Activated CD4-positive, alpha-beta T cell treated with anti-CD3 and anti-CD28 coated beads for 36 hours (primary cell): Measurements from ENCODE around the gene PEX26. TPM values are rescaled to one million over a fixed set of nuclear protein-coding genes. Genes with fewer than 3 reads are reported as not detected.
"Not testable (repeated sequence)": the region's sequence is repeated elsewhere in the genome, so short reads cannot be mapped to it uniquely, and the experiment has no call there.

Experiments used
- ATAC-seq: fragments of 200-7000 bp; cut with Tn5 transposase; one replicate; pipeline ENCODE4 v1.10.0; 2021; ENCODE audit warnings: mild to moderate bottlenecking, moderate library complexity
- CTCF ChIA-PET: fragments of 350-600 bp; sonication (Branson Sonifier 250); formaldehyde crosslinking; loops from one replicate; lab custom pipeline; 2021; ENCODE audit warnings: antibody characterized with exemption; lab: Charles Lee
- POLR2A ChIA-PET: fragments of 350-600 bp; sonication (Branson Sonifier 250); formaldehyde crosslinking; loops from one replicate; lab custom pipeline; 2021; ENCODE audit warnings: antibody characterized with exemption, inconsistent platforms; lab: Charles Lee
- DNase-seq: peaks from one replicate; pipeline ENCODE4 v3.0.0-alpha.2; 2020
- H3K27ac Mint-ChIP-seq: one replicate; pipeline ENCODE4 v1.8.0; 2021; ENCODE audit warnings: mixed read lengths
- H3K27me3 Mint-ChIP-seq: one replicate; pipeline ENCODE4 v1.8.0; 2021; ENCODE audit warnings: mixed read lengths
- H3K36me3 Mint-ChIP-seq: one replicate; pipeline ENCODE4 v1.8.0; 2021; ENCODE audit warnings: low read depth, mixed read lengths
- H3K4me1 Mint-ChIP-seq: one replicate; pipeline ENCODE4 v1.8.0; 2021; ENCODE audit warnings: mixed read lengths
- H3K4me3 Mint-ChIP-seq: one replicate; pipeline ENCODE4 v1.8.0; 2021; ENCODE audit warnings: mild to moderate bottlenecking, moderate library complexity, mixed read lengths
- H3K9me3 Mint-ChIP-seq: one replicate; pipeline ENCODE4 v1.8.0; 2021; ENCODE audit warnings: low read depth, mixed read lengths
- intact Hi-C, 2 experiments: fragments of 100-400 bp; cut with DNase I in 1 of 2; cut with micrococcal nuclease in 1 of 2; formaldehyde crosslinking; loops; one replicate each; pipeline versions ENCODE4 v1.14.2 to v1.15.1; 2022 to 2024; cut with DNase I, micrococcal nuclease
- total RNA-seq, 2 experiments: library from RNA; stranded (reverse); gene quantifications; one replicate each; pipeline ENCODE4 v1.2.3, GENCODE V29; 2021

The PEX26 gene
- total RNA-seq, 2 experiments from 2014 or later = 50.7 to 58.0 TPM

GRCh38 chr22:18121506-18121905 lies 43.7 kb downstream of the PEX26 start:
- DNase-seq (no peak), ATAC-seq (no peak)
- H3K27me3 Mint-ChIP-seq = no peaks in the 10 kb centered on the region
- intact Hi-C loops = no loop called here
- H3K4me1 Mint-ChIP-seq = peaks cover 9% of the 10 kb centered on the region
- CTCF ChIA-PET = interaction anchor here (0.7 kb wide), 1 partner anchor 19 kb away, joined by 3 read pairs; no protein-coding TSS in a partner anchor
- peaks cover under 1% of the 10 kb centered on the region for H3K36me3 Mint-ChIP-seq
- POLR2A ChIA-PET = no interaction called here
- no peak overlapping the region for H3K27ac Mint-ChIP-seq
- no peaks in the 10 kb centered on the region for H3K9me3 Mint-ChIP-seq
- H3K4me3 Mint-ChIP-seq = no peak overlapping the region

GRCh38 chr22:18121954-18122554 lies 44.3 kb downstream of the PEX26 start:
- Mint-ChIP-seq H3K27me3 (no peaks in the 10 kb centered on the region), H3K27ac (no peak overlapping the region), H3K9me3 (no peaks in the 10 kb centered on the region), H3K36me3 (peaks cover 5% of the 10 kb centered on the region), H3K4me1 (peaks cover 9% of the 10 kb centered on the region), H3K4me3 (no peak overlapping the region)
- intact Hi-C loops = no loop called here
- ChIA-PET POLR2A (no interaction called here), CTCF (no interaction called here)
- DNase-seq = no peak
- ATAC-seq = no peak

- CTCF ChIA-PET, intact Hi-C loops, H3K36me3 Mint-ChIP-seq: not testable (repeated sequence)
Observed at GRCh38 chr22:18123476-18124025, 45.8 kb downstream of the PEX26 start.

GRCh38 chr22:18126606-18127005 lies 48.8 kb downstream of the PEX26 start:
- Mint-ChIP-seq H3K4me1 (no peaks in the 10 kb centered on the region), H3K36me3 (peaks cover 5% of the 10 kb centered on the region), H3K9me3 (no peaks in the 10 kb centered on the region), H3K27me3 (no peaks in the 10 kb centered on the region), H3K4me3 (no peak overlapping the region), H3K27ac (no peak overlapping the region)
- POLR2A ChIA-PET = no interaction called here
- ATAC-seq (no peak), DNase-seq (no peak)
- intact Hi-C loops = no loop called here
- CTCF ChIA-PET = no interaction called here

More at GRCh38 chr22:18123476-18124025, 45.8 kb downstream of the PEX26 start:
- ATAC-seq, H3K4me1 Mint-ChIP-seq, H3K27me3 Mint-ChIP-seq, DNase-seq, H3K4me3 Mint-ChIP-seq, H3K27ac Mint-ChIP-seq, H3K9me3 Mint-ChIP-seq, POLR2A ChIA-PET: not testable (repeated sequence)

- DNase-seq (no peak), ATAC-seq (no peak)
- ChIA-PET POLR2A (no interaction called here), CTCF (no interaction called here)
- Mint-ChIP-seq H3K27me3 (no peaks in the 10 kb centered on the region), H3K36me3 (peaks cover 5% of the 10 kb centered on the region), H3K4me1 (no peaks in the 10 kb centered on the region), H3K4me3 (no peak overlapping the region), H3K27ac (no peak overlapping the region), H3K9me3 (no peaks in the 10 kb centered on the region)
- intact Hi-C loops = no loop called here
Observed at GRCh38 chr22:18130018-18130417, 52.2 kb downstream of the PEX26 start.

GRCh38 chr22:18130699-18131429 lies 53.1 kb downstream of the PEX26 start:
- no peak for DNase-seq
- no peak for ATAC-seq
- Mint-ChIP-seq H3K4me1 (no peaks in the 10 kb centered on the region), H3K9me3 (no peaks in the 10 kb centered on the region), H3K27me3 (no peaks in the 10 kb centered on the region), H3K4me3 (no peak overlapping the region), H3K27ac (no peak overlapping the region), H3K36me3 (peaks cover 5% of the 10 kb centered on the region)
- CTCF ChIA-PET = no interaction called here
- POLR2A ChIA-PET = no interaction called here
- intact Hi-C loops = no loop called here

GRCh38 chr22:18133452-18133851 lies 55.7 kb downstream of the PEX26 start:
- Mint-ChIP-seq H3K27me3 (no peaks in the 10 kb centered on the region), H3K9me3 (no peaks in the 10 kb centered on the region), H3K36me3 (no peaks in the 10 kb centered on the region), H3K4me1 (no peaks in the 10 kb centered on the region), H3K27ac (no peak overlapping the region), H3K4me3 (no peak overlapping the region)
- ATAC-seq (no peak), DNase-seq (no peak)
- intact Hi-C loops = no loop called here
- ChIA-PET CTCF (interaction anchor here (1.5 kb wide), 1 partner anchor 11 kb away, joined by 8 read pairs; no protein-coding TSS in a partner anchor), POLR2A (no interaction called here)

- Mint-ChIP-seq H3K9me3 (no peaks in the 10 kb centered on the region), H3K4me3 (no peak overlapping the region), H3K36me3 (peaks cover 4% of the 10 kb centered on the region), H3K27ac (no peak overlapping the region), H3K4me1 (no peaks in the 10 kb centered on the region), H3K27me3 (no peaks in the 10 kb centered on the region)
- intact Hi-C loops = no loop called here
- DNase-seq (no peak), ATAC-seq (no peak)
- POLR2A ChIA-PET = no interaction called here
- CTCF ChIA-PET = no interaction called here
Observed at GRCh38 chr22:18136563-18137320, 59.0 kb downstream of the PEX26 start.

- POLR2A ChIA-PET = interaction anchor here (1.3 kb wide), 1 partner anchor 9 kb away, joined by 3 read pairs; the partner anchor contains the start of gene USP18
- H3K36me3 Mint-ChIP-seq, H3K4me3 Mint-ChIP-seq, ATAC-seq, CTCF ChIA-PET, H3K27me3 Mint-ChIP-seq, H3K9me3 Mint-ChIP-seq, H3K27ac Mint-ChIP-seq, intact Hi-C loops, DNase-seq, H3K4me1 Mint-ChIP-seq: not testable (repeated sequence)
Observed at GRCh38 chr22:18141004-18141403, 63.2 kb downstream of the PEX26 start.

GRCh38 chr22:18144105-18144504 lies 66.3 kb downstream of the PEX26 start:
- H3K27me3 Mint-ChIP-seq = no peaks in the 10 kb centered on the region
- no peaks in the 10 kb centered on the region for H3K9me3 Mint-ChIP-seq
- H3K27ac Mint-ChIP-seq = no peak overlapping the region
- no peak for DNase-seq
- POLR2A ChIA-PET = no interaction called here
- intact Hi-C loops = no loop called here
- peaks cover 10% of the 10 kb centered on the region for H3K36me3 Mint-ChIP-seq
- peaks cover 5% of the 10 kb centered on the region for H3K4me1 Mint-ChIP-seq
- ATAC-seq = no peak
- CTCF ChIA-PET = interaction anchor here (0.6 to 2.9 kb wide), 2 partner anchors 11 to 24 kb away, joined by 3 to 8 read pairs; no protein-coding TSS in a partner anchor
- H3K4me3 Mint-ChIP-seq = no peak overlapping the region

GRCh38 chr22:18145676-18146388 lies 68.0 kb downstream of the PEX26 start:
- H3K36me3 Mint-ChIP-seq = peaks cover 10% of the 10 kb centered on the region
- DNase-seq = no peak
- ATAC-seq = no peak
- no peaks in the 10 kb centered on the region for H3K9me3 Mint-ChIP-seq
- H3K27me3 Mint-ChIP-seq = no peaks in the 10 kb centered on the region
- H3K4me1 Mint-ChIP-seq = peaks cover 14% of the 10 kb centered on the region
- H3K27ac Mint-ChIP-seq = no peak overlapping the region
- intact Hi-C loops = loop anchor here in 1 of 2 experiments (5.0 kb wide), 1 partner anchor 69 kb away; the partner anchor contains the start of gene PEX26
- CTCF ChIA-PET = interaction anchor here (1.5 to 2.9 kb wide), 2 partner anchors 13 to 68 kb away, joined by 3 to 8 read pairs; partner anchors contain the start of gene PEX26
- H3K4me3 Mint-ChIP-seq = no peak overlapping the region
- POLR2A ChIA-PET = no interaction called here
